Subcutaneous adipose tissue (tissue), 4 donors: ENCODE measurements around the gene PTS. TPM values are rescaled to one million over a fixed set of nuclear protein-coding genes. Genes with fewer than 3 reads are reported as not detected.

ENCODE experiments used
- total RNA-seq, 4 donors: library from RNA; depleted of rRNA; stranded (reverse); fragments of >200 nt; gene quantifications; one replicate each; pipeline ENCODE4 v1.1.0, GENCODE V29; 2016
- TF ChIP-seq, protein P1 (sequence below): fragments of 450-650 bp; IDR thresholded peaks from one replicate; pipeline ENCODE4 v1.5.1; 2016; ENCODE audit warnings: low read depth, mild to moderate bottlenecking, control low read depth, antibody characterized with exemption, moderate library complexity

The PTS gene
- total RNA-seq, 4 donors from 2014 or later: 19.8 to 40.1 (median 25.6) TPM

GRCh38 chr11:112274007-112274783 is 48.0 kb downstream of the PTS start:
- TF ChIP-seq, protein P1, sequence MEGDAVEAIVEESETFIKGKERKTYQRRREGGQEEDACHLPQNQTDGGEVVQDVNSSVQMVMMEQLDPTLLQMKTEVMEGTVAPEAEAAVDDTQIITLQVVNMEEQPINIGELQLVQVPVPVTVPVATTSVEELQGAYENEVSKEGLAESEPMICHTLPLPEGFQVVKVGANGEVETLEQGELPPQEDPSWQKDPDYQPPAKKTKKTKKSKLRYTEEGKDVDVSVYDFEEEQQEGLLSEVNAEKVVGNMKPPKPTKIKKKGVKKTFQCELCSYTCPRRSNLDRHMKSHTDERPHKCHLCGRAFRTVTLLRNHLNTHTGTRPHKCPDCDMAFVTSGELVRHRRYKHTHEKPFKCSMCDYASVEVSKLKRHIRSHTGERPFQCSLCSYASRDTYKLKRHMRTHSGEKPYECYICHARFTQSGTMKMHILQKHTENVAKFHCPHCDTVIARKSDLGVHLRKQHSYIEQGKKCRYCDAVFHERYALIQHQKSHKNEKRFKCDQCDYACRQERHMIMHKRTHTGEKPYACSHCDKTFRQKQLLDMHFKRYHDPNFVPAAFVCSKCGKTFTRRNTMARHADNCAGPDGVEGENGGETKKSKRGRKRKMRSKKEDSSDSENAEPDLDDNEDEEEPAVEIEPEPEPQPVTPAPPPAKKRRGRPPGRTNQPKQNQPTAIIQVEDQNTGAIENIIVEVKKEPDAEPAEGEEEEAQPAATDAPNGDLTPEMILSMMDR: no peak

DNA sequence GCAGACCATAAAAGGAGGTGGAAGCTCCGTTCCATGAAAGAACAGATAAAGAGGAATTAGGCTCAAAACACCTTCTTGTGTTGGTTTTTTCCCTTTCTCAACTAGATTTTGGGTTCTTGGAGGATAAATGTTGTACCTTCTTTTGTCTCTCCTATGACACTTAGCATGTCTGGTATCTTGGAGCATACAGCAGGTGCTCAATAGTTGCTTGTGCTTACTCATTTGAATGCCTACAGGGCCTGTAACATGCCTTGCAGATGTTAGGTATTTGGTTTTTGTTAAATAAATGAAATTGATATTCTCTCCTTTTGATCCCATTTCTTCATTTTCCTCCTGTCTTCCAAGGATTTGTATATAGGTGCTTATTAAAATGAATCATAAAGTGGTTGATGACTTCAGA is 50.8 kb downstream of the PTS start:
- TF ChIP-seq, protein P1: no peak

- TF ChIP-seq, protein P1: no peak
Observed at GRCh38 chr11:112277941-112278340, 51.7 kb downstream of the PTS start.

GRCh38 chr11:112278803-112279202 is 52.6 kb downstream of the PTS start:
- TF ChIP-seq, protein P1: no peak

GRCh38 chr11:112279901-112280267 is 53.7 kb downstream of the PTS start:
- TF ChIP-seq, protein P1: no peak

GRCh38 chr11:112280268-112281126 is 54.3 kb downstream of the PTS start:
- TF ChIP-seq, protein P1: no peak

- TF ChIP-seq, protein P1: no peak
Observed at GRCh38 chr11:112281726-112282125, 55.5 kb downstream of the PTS start.
